HCT116 (cell line): ENCODE data around the gene PDE4D. TPM values are rescaled to one million over a fixed set of nuclear protein-coding genes. Genes with fewer than 3 reads are reported as not detected.

ENCODE experiments used
- ATAC-seq: fragments of 200-7000 bp; cut with Tn5 transposase; 2 replicates; pipeline ENCODE4 v1.9.1; 2020; ENCODE audit warnings: mild to moderate bottlenecking, moderate library complexity
- BruUV-seq: library from RNA; stranded (reverse); fragments of 400-500 nt; replicated peaks from 2 replicates; lab custom pipeline; 2021; lab: Mats Ljungman, UMichigan
- CTCF ChIA-PET: fragments of 300-600 bp; sonication (Branson Sonifier 250); formaldehyde crosslinking; loops from one replicate; lab custom pipeline; 2021; ENCODE audit warnings: antibody characterized with exemption; lab: Charles Lee
- POLR2A ChIA-PET: fragments of 300-600, 350-600 bp; sonication (Branson Sonifier 250); formaldehyde crosslinking; loops from one replicate; lab custom pipeline; 2021; ENCODE audit warnings: antibody characterized with exemption; lab: Charles Lee
- RAD21 ChIA-PET, 2 experiments: fragments of 300-600 bp; sonication (Branson Sonifier 250); formaldehyde crosslinking; loops; one replicate each; lab custom pipeline; 2023; ENCODE audit warnings: low total read pairs in 2 of 2; ENCODE audit not compliant: uncharacterized antibody in 2 of 2, unreplicated experiment in 2 of 2, low non-redundant PET in 1 of 2; lab: Charles Lee
- DNase-seq: peaks from one replicate; pipeline ENCODE4 v3.0.0-alpha.2; 2010; ENCODE audit warnings: low read depth, low spot score
- H2AFZ ChIP-seq: fragments of 200-600 bp; shearing (Covaris generic), sonication (generic); 2 replicates; pipeline ENCODE4 v1.6.1; 2017; ENCODE audit warnings: low read depth, mixed run types, mixed read lengths, antibody characterized with exemption, low read length; ENCODE audit not compliant: poor library complexity, severe bottlenecking
- H3K27ac ChIP-seq: 2 replicates; pipeline ENCODE4 v1.5.1; 2012; ENCODE audit warnings: low read depth, low read length
- H3K27me3 ChIP-seq: fragments of 200-600 bp; sonication (generic); 2 replicates; pipeline ENCODE4 v1.6.1; 2016; ENCODE audit warnings: mixed run types, low read length, mixed read lengths; ENCODE audit not compliant: insufficient read depth
- H3K36me3 ChIP-seq, 2 experiments: fragments of 200-500 bp in 1 of 2; fragments of 200-600 bp in 1 of 2; sonication (Bioruptor generic) in 1 of 2; sonication (generic) in 1 of 2; 2 replicates each; pipeline versions ENCODE4 v1.5.1 to v1.6.1; 2014 to 2016; ENCODE audit warnings: low read length in 2 of 2, inconsistent platforms in 1 of 2, mixed read lengths in 1 of 2, mixed run types in 1 of 2; ENCODE audit not compliant: insufficient read depth in 2 of 2, control insufficient read depth in 1 of 2
- H3K4me1 ChIP-seq, 2 experiments: fragments of 200-600 bp in 1 of 2; sonication (generic) in 1 of 2; 2 replicates each; pipeline versions ENCODE4 v1.5.1 to v1.6.1; 2012 to 2017; ENCODE audit warnings: low read length in 2 of 2, inconsistent platforms in 1 of 2, mild to moderate bottlenecking in 1 of 2, mixed read lengths in 1 of 2, mixed run types in 1 of 2, moderate library complexity in 1 of 2; ENCODE audit not compliant: insufficient read depth in 2 of 2, control insufficient read depth in 1 of 2
- H3K4me2 ChIP-seq: fragments of 200-600 bp; sonication (generic); 2 replicates; pipeline ENCODE4 v1.6.1; 2017; ENCODE audit warnings: mixed run types, low read length, mixed read lengths
- H3K4me3 ChIP-seq, 2 experiments: fragments of 200-600 bp in 1 of 2; sonication (generic) in 1 of 2; replicated peaks in 1 of 2; 2 replicates each; pipeline ENCODE4 v1.5.1; 2011 to 2016; ENCODE audit warnings: low read length in 2 of 2, control low read depth in 1 of 2, low read depth in 1 of 2, mild to moderate bottlenecking in 1 of 2, mixed read lengths in 1 of 2, mixed run types in 1 of 2
- H3K79me2 ChIP-seq: fragments of 200-600 bp; sonication (generic); 2 replicates; pipeline ENCODE4 v1.6.1; 2017; ENCODE audit warnings: mild to moderate bottlenecking, mixed run types, low read length, moderate library complexity, mixed read lengths; ENCODE audit not compliant: insufficient read depth
- H3K9ac ChIP-seq: fragments of 200-600 bp; sonication (generic); 2 replicates; pipeline ENCODE4 v1.6.1; 2016; ENCODE audit warnings: low read length, mixed read lengths
- H3K9me2 ChIP-seq: fragments of 200-600 bp; sonication (generic), shearing (Covaris generic); 2 replicates; pipeline ENCODE4 v1.6.1; 2017; ENCODE audit warnings: mixed run types, mild to moderate bottlenecking, moderate library complexity; ENCODE audit not compliant: insufficient read depth
- H3K9me3 ChIP-seq, 2 experiments: fragments of 200-500 bp in 1 of 2; fragments of 200-600 bp in 1 of 2; sonication (Bioruptor generic) in 1 of 2; sonication (generic) in 1 of 2; 2 replicates each; pipeline ENCODE4 v1.6.1; 2014 to 2017; ENCODE audit warnings: low read length in 2 of 2, mixed read lengths in 2 of 2, inconsistent platforms in 1 of 2, low read depth in 1 of 2, mild to moderate bottlenecking in 1 of 2, mixed run types in 1 of 2, moderate library complexity in 1 of 2; ENCODE audit not compliant: control insufficient read depth in 1 of 2, insufficient read depth in 1 of 2
- H4K20me1 ChIP-seq: fragments of 200-600 bp; sonication (generic), shearing (Covaris generic); 2 replicates; pipeline ENCODE4 v1.6.1; 2017; ENCODE audit warnings: mixed run types, mild to moderate bottlenecking, moderate library complexity; ENCODE audit not compliant: insufficient read depth
- ATF3 ChIP-seq: IDR thresholded peaks from 2 replicates; pipeline ENCODE4 v1.6.1; 2012
- CEBPB ChIP-seq: IDR thresholded peaks from 2 replicates; pipeline ENCODE4 v1.6.1; 2012; ENCODE audit warnings: low read depth
- CTCF ChIP-seq, 3 experiments: fragments of 200-600 bp in 1 of 3; sonication (generic) in 1 of 3; IDR thresholded peaks in 2 of 3; conservative IDR thresholded peaks in 1 of 3; 2 replicates each; pipeline ENCODE4 v1.5.1; 2012 to 2017; ENCODE audit warnings: low read depth in 2 of 3, low read length in 2 of 3, antibody characterized with exemption in 1 of 3, borderline replicate concordance in 1 of 3, control low read depth in 1 of 3, mild to moderate bottlenecking in 1 of 3, mixed read lengths in 1 of 3, mixed run types in 1 of 3, moderate library complexity in 1 of 3; ENCODE audit not compliant: insufficient read depth in 1 of 3
- EGR1 ChIP-seq: IDR thresholded peaks from 2 replicates; pipeline ENCODE4 v1.6.1; 2012; ENCODE audit warnings: low read depth
- ELF1 ChIP-seq: IDR thresholded peaks from 2 replicates; pipeline ENCODE4 v1.6.1; 2012; ENCODE audit warnings: low read depth, borderline replicate concordance
- EZH2 ChIP-seq: fragments of 200-600 bp; sonication (generic); IDR thresholded peaks from 2 replicates; pipeline ENCODE4 v1.6.1; 2017; ENCODE audit warnings: antibody characterized with exemption, mixed run types
- EZH2phosphoT487 ChIP-seq: fragments of 200-600 bp; IDR thresholded peaks from 2 replicates; pipeline ENCODE4 v1.6.1; 2018; ENCODE audit warnings: antibody characterized with exemption, borderline replicate concordance
- FOSL1 ChIP-seq: IDR thresholded peaks from 2 replicates; pipeline ENCODE4 v1.6.1; 2012; ENCODE audit warnings: low read depth
- JUND ChIP-seq: IDR thresholded peaks from 2 replicates; pipeline ENCODE4 v1.6.1; 2012
- MAX ChIP-seq: IDR thresholded peaks from 2 replicates; pipeline ENCODE4 v1.6.1; 2012
- RAD21 ChIP-seq: IDR thresholded peaks from 2 replicates; pipeline ENCODE4 v1.6.1; 2012; ENCODE audit warnings: low read depth, mild to moderate bottlenecking
- SIN3A ChIP-seq: IDR thresholded peaks from 2 replicates; pipeline ENCODE4 v1.6.1; 2012; ENCODE audit warnings: low read depth
- SP1 ChIP-seq: IDR thresholded peaks from 2 replicates; pipeline ENCODE4 v1.6.1; 2012; ENCODE audit warnings: low read depth
- SRF ChIP-seq: IDR thresholded peaks from 2 replicates; pipeline ENCODE4 v1.6.1; 2012; ENCODE audit warnings: low read depth
- TCF7L2 ChIP-seq: IDR thresholded peaks from 2 replicates; pipeline ENCODE4 v1.7.0; 2011; ENCODE audit warnings: borderline replicate concordance, inconsistent platforms; ENCODE audit not compliant: insufficient read depth, insufficient read length; ENCODE audit errors: extremely low read depth
- intact Hi-C: fragments of 100-400 bp; cut with micrococcal nuclease; formaldehyde crosslinking; loops from 2 replicates; pipeline ENCODE4 v1.10.0; 2022
- total RNA-seq: library from RNA; stranded (reverse); gene quantifications from one replicate; pipeline ENCODE4 v1.2.1, GENCODE V29; 2021; ENCODE audit not compliant: unreplicated experiment

The PDE4D gene
- total RNA-seq, 1 experiment from 2014 or later: 1.1 TPM

GRCh38 chr5:59139695-59140094 lies 753.8 kb downstream of the PDE4D start:
- ChIA-PET RAD21 (no interaction called here), POLR2A (no interaction called here), CTCF (no interaction called here)
- no peaks in the 10 kb centered on the region for H3K27me3 ChIP-seq
- no peaks in the 10 kb centered on the region for H4K20me1 ChIP-seq
- no peak overlapping the region for H3K9ac ChIP-seq
- no peak for DNase-seq
- no peak for ATAC-seq
- H3K4me2 ChIP-seq: no peak overlapping the region
- H3K79me2 ChIP-seq: no peaks in the 10 kb centered on the region
- intact Hi-C loops: no loop called here
- no peaks in the 10 kb centered on the region for H3K4me1 ChIP-seq
- H2AFZ ChIP-seq: no peak overlapping the region
- H3K27ac ChIP-seq: no peak overlapping the region
- no peak for TF ChIP-seq SP1
- TF ChIP-seq RAD21: no peak
- TF ChIP-seq CEBPB: no peak
- no peak for TF ChIP-seq JUND
- no peak for TF ChIP-seq MAX
- no peak for TF ChIP-seq EGR1
- TF ChIP-seq CTCF (IDR thresholded peaks at IDR 0.05 in 2 of 3, conservative IDR thresholded peaks at IDR 0.05 in 1 of 3; ENCODE audit: borderline replicate concordance in 1 of 3, insufficient read depth in 1 of 3, low read depth in 2 of 3, low read length in 2 of 3): no peak
- no peak for TF ChIP-seq ELF1
- no peak for TF ChIP-seq SIN3A
- TF ChIP-seq EZH2: no peak
- no peak for TF ChIP-seq SRF
- TF ChIP-seq FOSL1: no peak
- no peak for TF ChIP-seq EZH2phosphoT487
- TF ChIP-seq TCF7L2: no peak
- no peak for TF ChIP-seq ATF3
- H3K36me3 ChIP-seq: no peaks in the 10 kb centered on the region
- H3K9me3 ChIP-seq: no peaks in the 10 kb centered on the region
- H3K4me3 ChIP-seq: no peak overlapping the region
- no TSS peak for BruUV-seq
- H3K9me2 ChIP-seq: no peaks in the 10 kb centered on the region
